ENCODE data around the gene MPHOSPH6. TPM values are rescaled to one million over a fixed set of nuclear protein-coding genes. Genes with fewer than 3 reads are reported as not detected.
"Not testable (repeated sequence)": the region's sequence is repeated elsewhere in the genome, so short reads cannot be mapped to it uniquely, and the experiment has no call there.

Gene MPHOSPH6, protein sequence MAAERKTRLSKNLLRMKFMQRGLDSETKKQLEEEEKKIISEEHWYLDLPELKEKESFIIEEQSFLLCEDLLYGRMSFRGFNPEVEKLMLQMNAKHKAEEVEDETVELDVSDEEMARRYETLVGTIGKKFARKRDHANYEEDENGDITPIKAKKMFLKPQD
- 24.6 TPM for total RNA-seq

DNA sequence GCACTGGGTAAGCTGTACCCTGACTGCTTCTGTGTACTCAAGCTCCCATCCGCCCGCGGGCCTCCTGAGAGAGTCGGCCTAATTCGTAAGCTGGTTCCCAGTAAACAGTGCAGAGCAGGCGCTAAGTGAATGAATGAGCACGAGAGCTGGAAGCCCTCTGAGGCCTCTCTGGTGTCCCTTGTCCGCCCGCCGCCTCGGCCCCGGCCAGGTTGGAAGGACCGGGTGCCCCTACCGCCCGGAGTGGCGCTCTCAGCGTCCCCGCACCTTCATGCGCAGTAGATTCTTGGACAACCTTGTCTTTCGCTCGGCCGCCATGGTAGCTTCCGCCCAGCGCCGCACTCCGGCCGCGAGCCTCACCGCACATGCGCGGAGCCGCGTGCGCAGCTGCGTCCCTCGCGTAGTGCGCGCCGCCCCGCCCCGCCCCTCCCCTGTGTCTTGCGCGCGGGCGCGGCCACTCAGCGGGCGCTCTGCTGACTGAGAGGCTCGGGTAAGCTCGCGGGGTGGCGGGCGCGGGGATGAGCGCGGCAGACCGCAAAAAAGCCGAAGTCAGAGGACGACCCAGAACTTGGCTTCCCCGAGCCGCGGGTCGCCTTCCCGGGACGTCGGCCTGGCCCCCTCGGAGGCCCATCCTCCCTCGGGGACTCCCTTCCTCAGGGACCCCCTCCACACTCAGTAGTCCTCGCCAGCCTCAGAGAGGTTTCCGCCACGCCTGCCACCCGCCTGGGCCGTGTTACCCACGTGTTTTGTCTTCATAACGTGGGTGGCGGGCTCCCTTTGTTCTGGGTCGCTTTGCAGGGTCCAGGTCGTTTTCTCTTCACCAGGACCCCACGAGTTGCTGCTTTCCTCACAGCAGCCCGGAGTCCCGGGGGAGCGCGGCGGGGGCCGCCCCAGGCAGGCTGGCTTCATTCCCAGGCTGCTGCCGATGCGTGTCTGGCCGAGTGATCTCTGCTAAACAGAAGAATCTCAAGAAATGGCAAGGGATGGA lies at the start of gene MPHOSPH6:
Gene MPHOSPH6 (minus strand): TSS at position 364 of the 985 bp plus-strand sequence. CDS start 49 bp downstream, at position 315.
- ATAC-seq = peak; percentile 99

DNA sequence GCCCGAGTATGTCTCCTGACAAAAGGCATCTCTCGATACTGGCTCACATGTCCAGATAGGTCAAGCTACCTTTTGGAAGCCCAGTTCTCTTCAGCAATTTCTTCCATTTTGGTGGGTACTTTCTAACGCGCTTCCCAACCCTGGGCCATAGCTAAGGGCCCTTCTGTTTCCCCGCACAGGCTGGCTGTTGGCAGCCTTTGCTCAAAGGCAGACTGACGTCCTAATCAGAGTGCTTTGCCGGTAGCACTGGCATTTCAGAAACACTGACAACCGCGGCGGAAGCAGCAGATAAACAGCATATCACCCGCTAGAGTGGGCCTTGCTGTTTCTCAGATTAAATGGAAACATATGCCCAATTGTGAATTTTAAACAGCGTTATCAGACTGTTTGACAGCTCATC lies 49.3 kb upstream of the MPHOSPH6 start:
- ATAC-seq = no peak

DNA sequence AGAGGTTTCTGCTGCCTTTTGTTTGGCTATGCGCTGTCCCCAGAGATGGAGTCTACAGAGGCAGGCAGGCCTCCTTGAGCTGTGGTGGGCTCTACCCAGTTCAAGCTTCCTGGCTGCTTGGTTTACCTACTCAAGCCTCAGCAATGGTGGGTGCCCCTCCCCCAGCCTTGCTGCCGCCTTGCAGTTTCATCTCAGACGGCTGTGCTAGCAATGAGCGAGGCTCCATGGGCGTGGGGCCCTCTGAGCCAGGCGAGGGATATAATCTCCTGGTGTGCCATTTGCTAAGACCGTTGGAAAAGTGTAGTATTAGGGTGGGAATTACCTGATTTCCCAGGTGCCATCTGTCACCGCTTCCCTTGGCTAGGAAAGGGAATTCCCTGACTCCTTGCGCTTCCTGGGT lies 39.3 kb upstream of the MPHOSPH6 start:
- ATAC-seq = not testable (repeated sequence)

DNA sequence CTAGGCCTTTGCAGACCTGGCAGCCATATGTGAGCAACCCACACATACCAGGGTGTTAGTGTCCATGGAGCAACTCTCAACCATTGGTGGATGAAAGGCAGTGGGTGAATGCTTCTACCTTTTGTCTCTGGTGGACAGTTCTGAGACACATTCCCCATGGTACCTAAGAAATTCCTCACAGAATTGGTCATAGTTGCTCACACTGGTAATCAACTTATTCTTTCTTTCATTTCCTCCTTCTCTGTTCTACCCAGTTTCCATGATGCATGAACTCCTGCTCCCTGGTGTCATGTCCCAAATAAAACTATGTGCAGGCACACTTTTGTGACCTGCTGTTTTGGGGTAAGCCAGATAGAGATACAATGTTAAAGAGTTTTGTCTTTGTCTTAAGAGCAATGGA lies 33.2 kb upstream of the MPHOSPH6 start:
- ATAC-seq = peak; percentile 29

DNA sequence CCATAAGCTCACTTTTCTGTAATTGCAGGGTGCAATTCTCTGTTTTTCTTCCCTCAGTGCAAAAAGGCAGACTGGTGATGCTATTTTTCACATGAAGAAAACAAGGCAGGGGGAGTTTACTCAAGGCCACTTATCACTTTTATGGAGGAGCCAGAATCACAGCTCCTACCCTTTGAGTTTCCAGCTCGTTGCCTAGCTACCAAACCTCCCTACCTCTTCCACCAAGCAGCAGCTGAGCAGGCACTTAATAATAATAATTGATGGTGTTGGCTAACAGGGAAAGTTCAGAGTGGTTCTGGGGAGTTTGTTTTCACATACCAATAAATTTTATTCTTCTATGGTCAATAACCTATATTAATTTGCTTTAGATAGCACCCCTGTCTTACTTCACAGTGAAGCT lies 31.9 kb upstream of the MPHOSPH6 start:
- ATAC-seq = no peak

DNA sequence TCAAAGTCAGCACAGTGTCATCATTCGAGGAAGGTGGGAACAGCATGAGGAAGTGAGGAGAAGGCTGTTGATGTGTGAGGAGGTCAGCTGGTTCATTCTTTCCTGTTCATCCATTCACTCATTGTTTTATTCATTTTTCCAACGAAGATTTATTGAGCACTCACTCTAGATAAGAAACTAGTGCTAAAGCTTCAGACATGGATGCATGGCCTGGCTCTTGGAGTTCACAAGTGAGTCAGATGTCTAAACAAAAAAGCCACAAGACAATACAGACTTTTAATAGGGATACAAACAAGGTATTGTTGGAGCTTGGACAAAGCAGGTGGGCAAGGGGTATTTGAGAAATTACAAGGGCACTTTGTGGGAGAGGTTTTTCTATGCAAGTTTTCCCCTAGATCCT lies 31.3 kb upstream of the MPHOSPH6 start:
- ATAC-seq = no peak

DNA sequence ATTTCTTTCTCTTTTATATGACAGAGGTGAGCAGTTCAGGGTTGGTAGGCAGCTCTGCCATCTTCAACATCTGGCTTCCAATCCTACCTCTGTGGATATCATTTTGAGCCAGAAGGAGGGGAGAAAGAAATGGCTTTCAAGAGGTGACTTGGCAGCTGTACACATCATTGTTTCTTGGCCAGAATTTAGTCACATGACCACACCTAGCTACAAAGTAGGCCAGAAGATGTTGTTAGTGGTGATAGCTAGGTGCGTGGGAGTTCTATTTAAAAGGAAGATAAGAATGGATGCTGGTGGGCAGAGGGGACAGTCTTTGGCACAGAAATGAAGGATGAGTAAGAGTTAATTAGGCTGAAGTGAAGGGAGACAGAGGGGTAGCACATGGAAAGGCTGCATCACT lies 29.2 kb upstream of the MPHOSPH6 start:
- ATAC-seq = no peak

DNA sequence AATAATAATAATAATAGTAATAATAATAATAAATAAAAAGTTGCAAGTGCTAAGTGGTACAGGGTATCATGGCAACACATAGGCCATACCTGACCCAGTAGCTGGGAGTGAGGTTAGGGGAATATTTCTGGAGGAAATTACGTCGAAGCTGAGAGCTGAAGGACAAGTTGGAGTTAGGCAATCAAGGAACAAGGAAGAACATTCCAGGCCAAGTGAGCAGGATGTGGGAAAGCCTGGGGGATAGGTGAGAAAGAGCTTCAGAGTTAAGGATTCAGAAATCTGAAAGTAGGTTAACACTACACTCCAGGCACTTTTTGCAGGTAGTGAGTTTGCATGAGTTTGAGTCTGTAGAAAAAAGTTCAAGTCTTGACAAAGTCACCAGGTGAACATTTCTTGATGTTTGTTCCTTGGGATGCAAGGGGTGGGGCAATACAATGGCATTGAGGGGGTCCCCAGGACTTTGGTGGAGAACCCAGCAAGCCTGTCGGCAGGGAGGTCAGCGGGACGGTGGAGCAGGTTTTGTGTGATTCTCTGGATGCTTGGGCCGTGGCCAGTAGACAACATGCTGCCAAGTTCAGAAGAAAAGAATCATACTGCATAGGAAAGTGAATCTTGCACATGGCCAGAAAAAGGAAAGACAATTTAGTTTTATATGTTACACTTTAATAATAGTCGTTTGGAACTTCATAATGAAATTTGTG lies 27.7 kb upstream of the MPHOSPH6 start:
- peak; percentile 64 for ATAC-seq

DNA sequence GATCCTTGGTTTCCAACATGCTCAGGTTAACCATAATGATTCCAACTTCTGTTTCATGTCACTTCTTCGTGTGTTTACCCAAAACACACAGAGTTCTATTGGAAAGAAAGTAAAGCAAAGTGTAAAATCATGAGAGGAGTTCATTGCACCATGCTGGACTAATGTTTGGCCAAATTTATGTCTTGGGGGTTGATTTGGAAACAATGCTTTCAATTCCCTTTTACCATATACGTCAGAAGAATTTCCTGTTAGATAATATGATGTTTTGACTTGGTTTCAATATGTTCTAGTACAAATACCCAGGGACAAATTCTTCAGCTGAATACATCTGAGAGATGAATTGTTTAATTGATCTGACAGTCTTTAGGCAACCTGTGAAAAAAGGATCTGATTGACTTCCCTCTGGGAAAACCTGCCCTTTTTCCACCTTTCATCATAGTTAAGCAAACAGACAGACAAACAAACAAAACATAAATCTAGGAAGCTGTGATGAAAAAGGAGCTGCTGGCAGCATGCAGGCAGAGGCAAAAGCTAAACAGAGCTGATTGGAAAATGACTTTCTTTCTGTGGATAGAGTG lies 26.0 kb upstream of the MPHOSPH6 start:
- ATAC-seq = no peak

DNA sequence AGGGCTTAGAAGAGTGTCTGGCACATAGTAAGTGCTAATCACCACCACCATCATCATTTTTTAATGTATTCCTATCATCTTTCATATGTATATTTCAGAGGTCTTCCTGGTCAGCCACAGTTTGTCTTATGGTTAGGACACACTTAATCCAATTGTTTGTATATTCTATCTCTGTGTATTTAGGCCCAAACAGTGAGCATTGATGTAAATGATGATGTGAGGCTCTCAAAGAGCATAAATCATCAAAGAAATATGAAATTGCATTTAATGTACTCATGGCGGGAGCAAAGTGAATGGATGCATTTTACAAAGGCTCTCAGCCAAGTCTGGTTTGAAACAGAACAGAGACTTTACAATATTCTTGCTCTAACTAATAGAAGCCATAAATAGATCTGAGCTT lies 24.1 kb upstream of the MPHOSPH6 start:
- ATAC-seq = no peak

DNA sequence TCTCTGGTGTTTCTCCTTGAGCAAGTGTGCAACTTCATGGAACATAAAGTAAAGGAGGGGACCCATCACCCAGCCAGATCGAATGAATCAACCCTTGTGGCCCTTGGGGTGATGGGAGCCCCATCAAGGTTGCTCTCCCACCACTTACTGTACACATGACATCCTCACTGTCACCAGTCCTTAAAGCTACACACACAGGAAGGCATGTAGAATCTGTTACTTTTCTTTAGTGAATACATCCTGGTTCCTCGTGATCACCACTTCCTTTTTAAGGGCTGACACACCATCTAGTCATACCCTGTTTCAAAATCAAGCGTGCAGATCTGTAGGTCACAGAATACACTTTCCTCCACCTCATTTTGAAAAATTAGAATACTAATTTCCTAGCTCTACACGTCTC lies 22.6 kb upstream of the MPHOSPH6 start:
- peak; percentile 88 for ATAC-seq

DNA sequence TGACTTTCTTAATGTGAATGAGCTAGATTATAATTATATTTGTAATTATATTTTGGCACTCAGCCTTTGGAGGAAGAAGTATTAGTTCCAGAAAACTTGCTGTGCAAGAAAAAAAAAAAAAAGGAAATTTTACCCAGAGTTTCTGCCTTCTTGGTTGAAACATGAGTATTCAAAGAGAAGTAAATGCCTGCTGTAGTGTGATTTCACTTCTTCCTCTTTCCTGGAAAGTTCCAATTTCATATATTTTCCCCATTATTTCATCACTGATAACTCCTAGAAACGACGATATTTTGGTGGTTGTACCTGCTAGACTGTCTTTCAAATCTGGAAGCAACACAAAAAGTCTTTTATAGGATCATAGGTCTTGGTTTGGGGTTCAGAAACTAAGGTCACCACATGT lies 20.4 kb upstream of the MPHOSPH6 start:
- ATAC-seq = no peak

DNA sequence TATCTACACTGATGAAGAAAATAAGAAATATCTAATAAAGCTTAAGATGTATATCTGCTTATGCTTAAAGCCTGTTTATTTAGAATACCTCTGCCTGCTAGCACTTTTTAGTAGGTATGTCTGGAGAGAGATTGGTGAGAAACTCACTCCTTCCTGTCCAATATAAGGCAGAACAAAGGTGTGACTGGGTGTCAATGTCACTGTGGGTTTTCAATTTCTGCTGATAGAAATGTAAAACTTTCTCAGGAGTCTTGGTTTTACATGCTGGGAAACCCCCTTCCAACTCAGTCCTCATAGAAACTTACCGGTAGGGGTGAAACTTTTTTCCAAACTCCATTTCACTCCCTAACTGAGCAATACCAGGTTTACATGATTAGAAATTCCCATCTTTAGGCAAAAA lies 17.8 kb upstream of the MPHOSPH6 start:
- ATAC-seq = no peak

DNA sequence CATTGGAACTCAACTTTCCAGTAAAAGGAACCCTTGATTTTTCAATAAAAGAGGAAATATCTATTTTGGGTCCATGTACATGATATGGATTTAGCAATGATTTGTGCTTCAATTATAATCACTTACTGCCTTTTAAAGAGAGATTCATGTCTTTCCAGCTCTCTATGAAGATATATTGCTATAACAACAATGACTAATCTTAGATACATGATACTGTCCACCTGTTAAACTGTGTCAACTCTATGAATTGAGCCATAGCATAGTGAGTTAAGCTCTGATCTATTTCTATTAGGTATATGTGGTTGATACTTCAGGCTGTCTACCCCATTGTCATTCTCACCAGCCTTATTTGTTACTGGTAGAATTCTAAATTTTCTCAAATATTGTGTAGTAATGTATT lies 15.0 kb upstream of the MPHOSPH6 start:
- no peak for ATAC-seq

DNA sequence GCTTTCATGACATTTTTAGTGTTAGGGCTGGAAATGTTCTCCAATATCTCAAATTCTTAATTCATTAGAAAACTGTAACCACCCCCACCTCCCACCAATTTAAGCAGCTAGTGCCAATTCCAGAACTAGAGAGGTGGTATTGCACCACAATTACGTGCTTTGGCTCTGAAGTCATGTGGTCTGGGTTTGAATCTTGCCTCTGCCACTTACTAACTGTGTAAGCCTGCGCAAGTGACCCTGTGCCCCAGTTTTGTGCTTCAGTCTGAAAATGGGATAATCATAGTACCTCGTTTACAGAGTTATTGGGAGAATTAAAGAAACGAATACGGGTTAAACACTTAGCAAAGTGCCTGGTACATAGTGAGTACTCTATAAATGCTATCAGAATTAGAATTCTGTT lies 14.2 kb upstream of the MPHOSPH6 start:
- ATAC-seq = no peak

DNA sequence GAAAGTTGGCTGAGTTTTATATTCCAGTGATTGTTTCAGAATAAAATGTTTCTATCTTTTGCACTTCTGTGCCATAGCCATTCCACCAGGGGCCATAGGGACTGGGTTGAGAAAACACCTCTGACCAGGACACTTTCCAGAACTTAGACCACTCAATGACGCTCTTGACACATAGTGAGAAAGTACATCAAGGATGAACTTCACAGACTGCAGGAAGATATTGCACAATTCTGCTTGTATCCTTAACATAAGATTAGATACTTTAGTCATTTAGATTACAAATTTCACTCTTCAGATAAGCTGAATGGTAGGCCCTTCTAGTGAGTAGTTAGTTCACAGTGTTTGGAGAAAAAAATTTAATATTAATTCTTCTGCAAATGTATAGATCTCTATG lies 13.0 kb upstream of the MPHOSPH6 start:
- no peak for ATAC-seq

DNA sequence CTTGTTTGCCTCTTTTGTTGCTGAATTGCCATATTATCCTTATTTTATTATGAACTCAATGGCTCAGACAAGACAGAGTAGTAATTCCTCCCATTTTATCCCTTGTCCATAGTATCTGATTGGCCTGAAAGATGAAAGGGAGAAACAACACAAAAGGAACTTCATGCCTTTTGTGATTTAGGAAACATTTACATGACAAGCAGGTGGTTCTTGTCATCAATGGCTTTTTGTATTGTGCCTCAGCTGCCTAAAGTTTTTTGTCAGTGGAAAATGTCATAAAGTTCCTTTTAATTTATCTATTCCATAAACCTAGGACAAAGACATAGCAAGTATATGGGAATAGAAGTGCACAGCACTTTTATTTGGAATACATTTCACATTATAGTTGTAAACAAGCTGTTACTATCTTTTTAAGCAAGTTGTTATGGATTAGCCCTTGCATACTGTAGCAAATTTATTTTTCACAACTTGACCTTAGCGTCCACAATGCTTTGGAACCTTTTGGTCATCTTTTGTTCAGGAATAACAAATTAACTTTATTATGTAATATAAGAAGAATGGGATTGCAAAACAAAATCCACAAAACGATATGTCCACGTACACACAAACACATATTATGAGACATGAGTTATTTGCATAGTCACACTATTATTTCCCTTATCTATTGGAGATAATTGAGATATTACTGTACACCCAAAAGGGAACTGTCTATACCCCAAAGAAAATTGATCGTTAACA lies 12.4 kb upstream of the MPHOSPH6 start:
- ATAC-seq = no peak

DNA sequence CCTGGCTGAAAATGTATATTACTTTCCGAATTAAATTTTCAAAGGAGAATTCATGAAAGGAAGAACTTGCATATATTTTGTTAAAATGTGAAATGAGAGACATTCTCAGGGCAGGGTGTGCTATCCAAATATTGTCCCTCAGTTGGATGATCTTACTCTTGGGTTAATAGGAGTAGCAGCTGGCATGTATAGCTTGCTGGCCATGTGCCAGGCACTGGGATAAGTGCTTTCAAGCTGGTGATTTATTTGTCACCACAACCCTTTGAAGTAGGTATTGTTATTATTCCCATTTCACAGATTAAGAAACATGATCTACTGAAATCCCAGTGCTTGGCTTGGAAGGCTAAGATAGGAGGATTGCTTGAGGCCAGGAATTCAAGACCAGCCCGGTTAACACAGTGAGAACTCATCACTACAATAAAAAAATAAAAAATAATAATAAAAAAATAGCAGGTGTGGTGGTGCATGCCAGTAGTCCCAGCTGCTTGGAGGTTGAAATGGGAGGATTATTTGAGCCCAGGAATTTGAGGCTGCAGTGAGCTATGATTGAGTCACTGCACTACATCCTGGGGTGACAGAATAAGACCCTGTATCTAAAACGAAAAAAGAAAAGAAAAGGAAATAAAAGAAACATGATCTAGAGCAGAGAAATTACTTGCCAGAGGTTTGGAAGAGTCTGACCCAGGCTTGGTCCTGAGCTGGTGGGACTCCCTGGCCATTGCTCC lies 11.6 kb upstream of the MPHOSPH6 start:
- no peak for ATAC-seq

DNA sequence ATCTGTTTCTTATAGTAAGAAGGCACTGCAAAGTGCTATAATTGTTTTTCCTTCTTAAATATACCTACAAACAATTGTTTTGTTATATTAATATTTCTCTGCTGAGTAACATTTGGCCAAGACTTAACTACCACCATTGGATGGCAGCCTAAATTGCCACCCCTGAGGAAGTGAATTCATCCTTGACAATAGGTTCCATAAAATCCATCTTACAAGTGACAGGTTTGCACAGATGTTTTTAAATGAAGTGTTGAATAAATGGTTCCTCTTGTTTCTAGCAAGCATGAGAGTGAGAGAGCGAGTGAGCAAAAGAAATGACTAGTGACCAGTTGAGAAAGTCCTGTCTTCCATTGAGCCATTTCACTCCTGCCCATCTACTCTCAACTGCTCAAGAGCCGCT lies 8.3 kb upstream of the MPHOSPH6 start:
- ATAC-seq = no peak

DNA sequence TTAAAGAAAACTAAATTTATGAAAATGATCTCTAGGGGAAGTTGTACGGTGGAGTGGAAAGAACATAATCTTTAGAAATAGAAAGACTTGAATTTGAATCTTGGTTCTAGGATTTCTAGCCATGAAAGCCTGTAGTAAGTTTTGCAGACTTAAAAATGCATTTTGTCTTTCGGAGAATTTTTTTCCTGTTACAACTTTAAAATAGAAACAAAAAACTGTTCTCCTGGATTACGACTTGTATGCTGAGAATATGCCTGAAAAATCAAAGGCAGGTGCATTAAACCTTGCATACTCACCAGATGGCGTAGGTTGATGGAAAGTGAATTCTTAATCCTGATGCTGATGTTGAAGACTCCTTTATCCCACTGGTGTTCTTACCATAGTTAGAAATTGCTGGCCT lies 7.5 kb upstream of the MPHOSPH6 start:
- no peak for ATAC-seq

DNA sequence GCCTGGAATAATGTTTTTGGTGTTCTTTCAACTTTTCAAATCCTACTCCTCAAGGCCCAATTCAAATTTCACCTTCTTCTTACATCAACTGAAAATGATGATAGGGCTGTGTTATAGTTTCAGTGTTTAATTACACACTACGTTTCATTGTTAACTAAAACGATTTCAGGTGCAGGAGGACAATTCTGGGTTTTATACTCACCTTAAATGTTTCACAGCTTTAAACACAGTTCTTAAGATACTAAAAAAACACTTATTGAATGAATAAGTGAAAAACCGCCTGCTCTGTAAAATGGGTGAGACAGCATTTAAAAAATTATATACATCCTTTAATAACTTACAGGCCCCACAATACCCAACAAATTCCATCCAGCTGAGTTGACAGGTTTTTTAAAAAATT lies 6.2 kb upstream of the MPHOSPH6 start:
- ATAC-seq = no peak

DNA sequence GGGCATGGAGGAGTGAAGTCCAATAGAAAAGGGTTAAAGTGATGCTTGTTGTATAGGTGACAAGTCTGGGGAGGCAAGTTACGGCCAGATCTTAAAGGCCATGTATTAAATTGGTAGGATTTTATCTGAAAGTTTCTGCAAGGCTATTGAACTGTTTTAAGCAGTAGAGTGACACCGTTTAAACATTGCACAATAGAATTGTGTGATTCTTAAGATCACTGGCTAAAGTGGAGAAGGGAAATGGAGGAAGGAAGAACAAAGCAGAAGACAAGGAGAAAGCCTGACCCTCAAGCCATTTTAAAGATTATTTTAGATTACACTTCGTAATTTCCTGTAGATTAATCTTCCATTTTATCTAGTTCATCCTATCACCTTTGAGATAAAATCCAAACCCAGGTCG lies 5.6 kb upstream of the MPHOSPH6 start:
- no peak for ATAC-seq
